ENCODE measurements around the gene EPM2A. TPM values are rescaled to one million over a fixed set of nuclear protein-coding genes. Genes with fewer than 3 reads are reported as not detected.
A peak's percentile ranks its signal among the peaks of the same experiment; 100 is the strongest.

Gene EPM2A
- polyA plus RNA-seq, 1 experiment, result 4.3 TPM

DNA sequence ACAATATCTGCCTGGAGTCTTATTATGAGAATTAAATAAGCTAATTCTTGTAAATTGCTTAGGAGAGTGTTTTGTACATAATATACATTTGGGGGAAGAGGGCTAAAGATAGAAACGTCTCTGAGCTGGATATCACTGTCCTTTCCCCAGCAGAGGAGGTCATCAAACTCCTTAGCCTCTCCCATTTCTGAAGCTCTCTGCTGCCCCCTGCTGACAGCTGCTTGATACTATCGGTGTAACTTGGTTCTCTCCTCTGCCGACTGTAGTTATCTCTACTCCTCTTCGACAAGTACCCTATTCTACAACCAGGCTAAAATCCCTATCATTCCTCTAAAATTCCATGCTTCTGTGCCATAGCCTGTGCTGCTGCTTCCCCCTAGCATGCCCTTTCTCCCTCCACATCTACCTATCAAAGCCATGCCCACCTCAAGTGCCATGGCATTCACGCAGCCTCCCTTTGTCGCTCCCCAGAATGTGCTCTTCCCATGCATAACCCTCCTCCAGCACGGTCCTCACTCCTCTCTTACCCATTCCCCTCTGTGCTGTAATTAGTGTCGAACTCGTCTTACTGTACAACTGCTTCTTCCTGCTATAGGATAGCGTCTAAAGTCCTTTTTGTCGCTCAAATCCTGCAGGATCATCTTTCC is 101.2 kb downstream of the EPM2A start:
- H3K27ac ChIP-seq (ENCODE audit: low read depth, low read length), result no peak overlapping the region
- TF ChIP-seq, protein P1, sequence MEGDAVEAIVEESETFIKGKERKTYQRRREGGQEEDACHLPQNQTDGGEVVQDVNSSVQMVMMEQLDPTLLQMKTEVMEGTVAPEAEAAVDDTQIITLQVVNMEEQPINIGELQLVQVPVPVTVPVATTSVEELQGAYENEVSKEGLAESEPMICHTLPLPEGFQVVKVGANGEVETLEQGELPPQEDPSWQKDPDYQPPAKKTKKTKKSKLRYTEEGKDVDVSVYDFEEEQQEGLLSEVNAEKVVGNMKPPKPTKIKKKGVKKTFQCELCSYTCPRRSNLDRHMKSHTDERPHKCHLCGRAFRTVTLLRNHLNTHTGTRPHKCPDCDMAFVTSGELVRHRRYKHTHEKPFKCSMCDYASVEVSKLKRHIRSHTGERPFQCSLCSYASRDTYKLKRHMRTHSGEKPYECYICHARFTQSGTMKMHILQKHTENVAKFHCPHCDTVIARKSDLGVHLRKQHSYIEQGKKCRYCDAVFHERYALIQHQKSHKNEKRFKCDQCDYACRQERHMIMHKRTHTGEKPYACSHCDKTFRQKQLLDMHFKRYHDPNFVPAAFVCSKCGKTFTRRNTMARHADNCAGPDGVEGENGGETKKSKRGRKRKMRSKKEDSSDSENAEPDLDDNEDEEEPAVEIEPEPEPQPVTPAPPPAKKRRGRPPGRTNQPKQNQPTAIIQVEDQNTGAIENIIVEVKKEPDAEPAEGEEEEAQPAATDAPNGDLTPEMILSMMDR (IDR thresholded peaks at IDR 0.05; ENCODE audit: low read depth, low read length), result peak; percentile 90
- H3K4me3 ChIP-seq (ENCODE audit: low read depth, low read length), result no peak overlapping the region
- DNase-seq (ENCODE audit: low read depth, low spot score), result peak; percentile 59
- ChIA-PET POLR2A (no interaction called here), CTCF (interaction anchor here (0.5 to 6.1 kb wide), 72 partner anchors 9 to 1348 kb away, joined by 3 to 48 read pairs (median 4); no protein-coding TSS in a partner anchor)
- no peaks in the 10 kb centered on the region for H3K9me3 ChIP-seq (ENCODE audit: control insufficient read depth, insufficient read depth, low read length)
- H3K27me3 ChIP-seq (ENCODE audit: control insufficient read depth, insufficient read depth, low read length), result no peaks in the 10 kb centered on the region

DNA sequence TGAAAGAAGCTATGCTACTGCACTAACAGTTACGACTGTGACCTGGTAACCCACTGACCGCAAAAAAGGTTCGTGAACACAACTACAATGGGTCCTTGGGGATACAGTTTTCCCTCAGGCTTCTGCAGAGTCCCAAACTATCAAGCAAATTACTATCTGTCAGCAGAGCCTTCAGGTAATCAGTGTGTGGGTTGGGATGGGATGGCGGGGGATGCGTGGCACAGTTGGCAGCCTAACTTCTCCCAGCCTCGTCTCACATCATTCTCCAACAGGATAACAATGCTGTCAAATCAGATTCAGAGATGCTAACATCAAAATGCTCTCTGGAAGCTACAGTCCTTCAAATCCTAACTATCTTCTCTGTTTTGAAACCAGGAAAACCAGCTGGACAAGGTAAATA is 102.3 kb downstream of the EPM2A start:
- no peak overlapping the region for H3K27ac ChIP-seq (ENCODE audit: low read depth, low read length)
- TF ChIP-seq, protein P1 (IDR thresholded peaks at IDR 0.05; ENCODE audit: low read depth, low read length), result no peak
- no peak for DNase-seq (ENCODE audit: low read depth, low spot score)
- H3K4me3 ChIP-seq (ENCODE audit: low read depth, low read length), result no peak overlapping the region
- H3K27me3 ChIP-seq (ENCODE audit: control insufficient read depth, insufficient read depth, low read length), result no peaks in the 10 kb centered on the region
- CTCF ChIA-PET, result interaction anchor here (0.6 to 6.1 kb wide), 36 partner anchors 8 to 1079 kb away, joined by 3 to 48 read pairs (median 6); no protein-coding TSS in a partner anchor
- POLR2A ChIA-PET, result no interaction called here
- no peaks in the 10 kb centered on the region for H3K9me3 ChIP-seq (ENCODE audit: control insufficient read depth, insufficient read depth, low read length)

DNA sequence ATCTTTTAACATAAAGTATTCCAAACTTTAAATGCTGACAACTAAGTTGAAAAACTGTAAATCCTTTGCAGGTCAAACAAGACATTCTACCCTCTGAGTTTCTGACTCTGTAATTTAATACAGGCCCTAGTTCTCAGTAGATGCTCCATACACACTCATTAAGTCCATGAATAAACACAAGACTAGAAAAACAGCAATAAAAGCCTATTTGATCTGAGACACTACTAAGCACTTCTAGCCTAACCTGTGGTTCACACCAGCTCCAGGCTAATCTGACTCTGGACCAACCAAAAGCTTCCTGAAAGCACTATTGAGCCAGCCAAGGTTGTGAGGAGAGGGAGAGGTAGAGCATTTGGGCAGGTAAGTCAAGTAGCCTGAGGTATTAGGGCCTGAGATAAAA is 103.9 kb downstream of the EPM2A start:
- no peak for DNase-seq (ENCODE audit: low read depth, low spot score)
- no peak overlapping the region for H3K27ac ChIP-seq (ENCODE audit: low read depth, low read length)
- CTCF ChIA-PET, result interaction anchor here (1.5 to 6.1 kb wide), 2 partner anchors 719 to 1047 kb away, joined by 3 to 48 read pairs; no protein-coding TSS in a partner anchor
- no peak overlapping the region for H3K4me3 ChIP-seq (ENCODE audit: low read depth, low read length)
- peaks cover 3% of the 10 kb centered on the region; the same call in 1 of the 2 replicates for H3K9me3 ChIP-seq (ENCODE audit: control insufficient read depth, insufficient read depth, low read length)
- TF ChIP-seq, protein P1 (IDR thresholded peaks at IDR 0.05; ENCODE audit: low read depth, low read length), result no peak
- POLR2A ChIA-PET, result no interaction called here
- no peaks in the 10 kb centered on the region for H3K27me3 ChIP-seq (ENCODE audit: control insufficient read depth, insufficient read depth, low read length)

DNA sequence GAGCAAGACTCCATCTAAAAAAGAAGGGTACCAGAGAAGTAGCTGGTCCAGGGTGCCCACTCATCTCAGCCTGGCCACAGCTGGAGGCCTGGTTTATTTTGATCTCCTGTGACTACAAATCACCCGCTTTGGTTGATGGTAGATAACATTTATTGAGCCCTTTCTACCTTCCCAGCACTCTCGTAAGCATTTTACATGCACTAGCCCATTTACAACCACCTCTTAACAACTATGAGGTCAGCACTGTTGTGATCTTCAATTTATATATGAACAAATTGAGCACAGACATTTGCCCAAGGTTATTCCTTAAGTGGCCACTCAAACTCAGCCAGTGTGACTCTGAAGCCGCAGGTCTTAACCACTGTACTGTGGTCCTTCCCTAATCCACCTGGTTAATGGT is 104.7 kb downstream of the EPM2A start:
- Histone ChIP-seq H3K27me3 (ENCODE audit: control insufficient read depth, insufficient read depth, low read length) (no peaks in the 10 kb centered on the region), H3K4me3 (ENCODE audit: low read depth, low read length) (no peak overlapping the region), H3K9me3 (ENCODE audit: control insufficient read depth, insufficient read depth, low read length) (peaks cover 3% of the 10 kb centered on the region; the same call in 1 of the 2 replicates), H3K27ac (ENCODE audit: low read depth, low read length) (no peak overlapping the region)
- CTCF ChIA-PET, result interaction anchor here (1.0 to 6.1 kb wide), 2 partner anchors 9 to 1047 kb away, joined by 3 to 48 read pairs; no protein-coding TSS in a partner anchor
- TF ChIP-seq, protein P1 (IDR thresholded peaks at IDR 0.05; ENCODE audit: low read depth, low read length), result no peak
- DNase-seq (ENCODE audit: low read depth, low spot score), result no peak
- POLR2A ChIA-PET, result no interaction called here

DNA sequence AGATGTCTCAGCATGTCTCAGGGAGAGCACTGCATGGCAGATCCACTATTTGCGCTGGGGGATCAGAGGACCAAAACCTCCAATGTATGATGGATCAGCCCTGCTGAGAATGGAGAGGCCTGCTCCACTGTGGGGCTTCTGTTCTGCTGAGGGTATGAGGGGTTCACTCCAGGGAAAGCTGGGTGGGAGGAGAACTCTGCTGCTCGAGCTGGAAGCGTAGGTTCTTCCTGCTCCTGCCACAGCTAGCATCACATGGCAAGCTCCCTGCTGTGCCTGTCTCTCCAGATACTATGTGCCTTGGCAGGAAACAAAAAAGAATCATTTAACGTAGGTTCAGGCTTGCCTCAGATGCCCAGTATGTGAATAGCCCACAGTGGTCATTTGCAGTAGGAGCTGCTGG is 105.8 kb downstream of the EPM2A start:
- no peaks in the 10 kb centered on the region for H3K27me3 ChIP-seq (ENCODE audit: control insufficient read depth, insufficient read depth, low read length)
- H3K27ac ChIP-seq (ENCODE audit: low read depth, low read length), result no peak overlapping the region
- TF ChIP-seq, protein P1 (IDR thresholded peaks at IDR 0.05; ENCODE audit: low read depth, low read length), result no peak
- ChIA-PET CTCF (interaction anchor here (0.5 to 1.0 kb wide), 2 partner anchors 10 to 201 kb away, joined by 3 read pairs; no protein-coding TSS in a partner anchor), POLR2A (no interaction called here)
- no peak overlapping the region for H3K4me3 ChIP-seq (ENCODE audit: low read depth, low read length)
- no peak for DNase-seq (ENCODE audit: low read depth, low spot score)
- H3K9me3 ChIP-seq (ENCODE audit: control insufficient read depth, insufficient read depth, low read length), result peaks cover 3% of the 10 kb centered on the region; the same call in 1 of the 2 replicates
